GM11168 (cell line): ENCODE data around the gene HBEGF.

ENCODE experiments used
- in situ Hi-C: fragments of 300-500 bp; cut with MboI; formaldehyde crosslinking; loops from one replicate; pipeline ENCODE4 v1.12.0; 2022; ENCODE audit warnings: low sequenced_read_pairs; ENCODE audit not compliant: unreplicated experiment

Gene HBEGF

DNA sequence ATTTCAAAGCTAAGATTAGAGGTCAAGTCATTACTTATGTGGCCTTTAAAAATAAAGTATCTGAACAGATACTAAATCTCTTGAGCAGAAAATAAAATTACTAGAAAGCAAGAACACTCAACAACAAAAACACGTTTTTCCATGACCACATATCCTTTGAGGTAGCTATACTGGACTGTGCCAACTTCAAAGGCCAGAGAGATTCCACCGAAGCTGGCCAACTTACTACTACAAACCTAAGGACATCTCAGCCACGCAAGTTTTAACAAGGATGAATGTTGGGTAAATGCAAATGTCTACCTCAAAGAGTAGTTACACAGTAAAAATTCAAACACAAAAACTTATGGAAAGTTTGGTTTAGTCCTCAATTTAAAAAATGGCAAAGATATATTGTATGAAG lies 62.4 kb downstream of the HBEGF start:
- in situ Hi-C loops = no loop called here
